ENCODE data around the gene CACNA1G. TPM values are rescaled to one million over a fixed set of nuclear protein-coding genes. Genes with fewer than 3 reads are reported as not detected.

CACNA1G gene
- total RNA-seq, 1 experiment from 2014 or later: 0.04 TPM

DNA sequence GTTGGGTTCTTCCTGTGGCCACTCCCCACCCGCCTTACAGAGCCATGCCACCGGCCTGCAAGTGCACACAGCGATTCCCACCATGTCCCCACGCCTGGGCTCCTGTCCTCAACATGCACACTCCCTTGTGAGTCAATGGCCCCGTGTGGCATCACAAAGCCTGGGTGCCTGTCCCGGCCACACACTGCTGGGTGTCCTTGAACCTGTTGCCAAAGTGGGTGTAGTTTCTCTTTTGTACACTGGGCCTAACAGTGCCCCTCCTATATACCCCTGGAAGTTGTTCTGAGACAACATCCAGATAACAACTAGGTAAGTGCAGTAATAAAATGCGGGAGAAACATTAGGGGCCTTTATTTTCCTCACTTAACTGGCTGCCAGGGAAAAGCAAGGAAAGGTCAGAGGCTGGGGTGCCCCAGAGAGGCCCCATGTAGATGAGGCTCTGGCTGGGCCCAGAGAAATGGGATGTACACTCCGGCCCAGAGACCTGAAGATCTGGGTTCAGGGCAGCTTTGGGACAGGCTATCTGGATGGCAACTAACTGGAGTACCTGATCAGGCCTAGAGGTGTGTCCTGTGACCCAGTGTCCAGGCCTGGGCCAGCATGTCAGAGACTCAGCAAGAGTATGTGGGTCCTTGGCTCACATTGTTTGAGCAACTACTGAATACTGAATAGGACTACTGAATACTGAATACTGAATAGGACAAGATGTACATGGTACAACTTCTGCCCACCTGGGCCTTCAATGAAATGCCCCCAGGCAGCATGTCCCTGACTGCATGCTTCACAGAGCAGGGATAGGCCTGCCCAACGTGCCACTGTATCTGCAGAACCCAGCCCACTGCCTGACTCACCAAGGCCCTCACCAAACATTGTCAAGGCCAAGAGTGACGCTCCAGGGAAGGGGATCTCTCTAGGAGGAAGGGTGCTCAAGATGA lies 82.5 kb downstream of the CACNA1G start:
- no peak overlapping the region for H3K27ac ChIP-seq (ENCODE audit: low read length)
- H4K20me1 ChIP-seq (ENCODE audit: low read length): no peaks in the 10 kb centered on the region
- ATAC-seq (no peak), DNase-seq (peak; percentile 66)
- peaks cover 11% of the 10 kb centered on the region; the same call in 1 of the 2 replicates for H3K36me3 ChIP-seq (ENCODE audit: low read depth, low read length)
- H3K9me3 ChIP-seq (ENCODE audit: low read length): no peaks in the 10 kb centered on the region
- ChIA-PET POLR2A (ENCODE audit: unreplicated experiment) (no interaction called here), CTCF (no interaction called here)
- peaks cover 48% of the 10 kb centered on the region for H3K4me1 ChIP-seq (ENCODE audit: insufficient read depth, low read length)
- H3F3A ChIP-seq (ENCODE audit: low read length, unreplicated experiment): peaks cover 4% of the 10 kb centered on the region
- H3K9ac ChIP-seq (ENCODE audit: low read length): no peak overlapping the region
- H3K27me3 ChIP-seq (ENCODE audit: low read length): no peaks in the 10 kb centered on the region
- H3K4me2 ChIP-seq (ENCODE audit: low read length): no peak overlapping the region
- TF ChIP-seq, protein P1, sequence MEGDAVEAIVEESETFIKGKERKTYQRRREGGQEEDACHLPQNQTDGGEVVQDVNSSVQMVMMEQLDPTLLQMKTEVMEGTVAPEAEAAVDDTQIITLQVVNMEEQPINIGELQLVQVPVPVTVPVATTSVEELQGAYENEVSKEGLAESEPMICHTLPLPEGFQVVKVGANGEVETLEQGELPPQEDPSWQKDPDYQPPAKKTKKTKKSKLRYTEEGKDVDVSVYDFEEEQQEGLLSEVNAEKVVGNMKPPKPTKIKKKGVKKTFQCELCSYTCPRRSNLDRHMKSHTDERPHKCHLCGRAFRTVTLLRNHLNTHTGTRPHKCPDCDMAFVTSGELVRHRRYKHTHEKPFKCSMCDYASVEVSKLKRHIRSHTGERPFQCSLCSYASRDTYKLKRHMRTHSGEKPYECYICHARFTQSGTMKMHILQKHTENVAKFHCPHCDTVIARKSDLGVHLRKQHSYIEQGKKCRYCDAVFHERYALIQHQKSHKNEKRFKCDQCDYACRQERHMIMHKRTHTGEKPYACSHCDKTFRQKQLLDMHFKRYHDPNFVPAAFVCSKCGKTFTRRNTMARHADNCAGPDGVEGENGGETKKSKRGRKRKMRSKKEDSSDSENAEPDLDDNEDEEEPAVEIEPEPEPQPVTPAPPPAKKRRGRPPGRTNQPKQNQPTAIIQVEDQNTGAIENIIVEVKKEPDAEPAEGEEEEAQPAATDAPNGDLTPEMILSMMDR (conservative IDR thresholded peaks at IDR 0.05; ENCODE audit: low read depth, low read length): no peak
- no peak for TF ChIP-seq EZH2 (IDR thresholded peaks at IDR 0.05; ENCODE audit: low read length, unreplicated experiment)
- no peak for TF ChIP-seq EZH2phosphoT487 (IDR thresholded peaks at IDR 0.05; ENCODE audit: borderline replicate concordance, low read length)
- H3K79me2 ChIP-seq (ENCODE audit: low read length): peaks cover 45% of the 10 kb centered on the region
- H3K4me3 ChIP-seq (ENCODE audit: low read length): no peak overlapping the region
- intact Hi-C loops (cut with micrococcal nuclease): no loop called here
- no TSS peak for BruUV-seq (replicated peaks)
- H2AFZ ChIP-seq (ENCODE audit: low read length): no peak overlapping the region
- H3K9me2 ChIP-seq (replicated peaks; ENCODE audit: low read length): no peaks in the 10 kb centered on the region

DNA sequence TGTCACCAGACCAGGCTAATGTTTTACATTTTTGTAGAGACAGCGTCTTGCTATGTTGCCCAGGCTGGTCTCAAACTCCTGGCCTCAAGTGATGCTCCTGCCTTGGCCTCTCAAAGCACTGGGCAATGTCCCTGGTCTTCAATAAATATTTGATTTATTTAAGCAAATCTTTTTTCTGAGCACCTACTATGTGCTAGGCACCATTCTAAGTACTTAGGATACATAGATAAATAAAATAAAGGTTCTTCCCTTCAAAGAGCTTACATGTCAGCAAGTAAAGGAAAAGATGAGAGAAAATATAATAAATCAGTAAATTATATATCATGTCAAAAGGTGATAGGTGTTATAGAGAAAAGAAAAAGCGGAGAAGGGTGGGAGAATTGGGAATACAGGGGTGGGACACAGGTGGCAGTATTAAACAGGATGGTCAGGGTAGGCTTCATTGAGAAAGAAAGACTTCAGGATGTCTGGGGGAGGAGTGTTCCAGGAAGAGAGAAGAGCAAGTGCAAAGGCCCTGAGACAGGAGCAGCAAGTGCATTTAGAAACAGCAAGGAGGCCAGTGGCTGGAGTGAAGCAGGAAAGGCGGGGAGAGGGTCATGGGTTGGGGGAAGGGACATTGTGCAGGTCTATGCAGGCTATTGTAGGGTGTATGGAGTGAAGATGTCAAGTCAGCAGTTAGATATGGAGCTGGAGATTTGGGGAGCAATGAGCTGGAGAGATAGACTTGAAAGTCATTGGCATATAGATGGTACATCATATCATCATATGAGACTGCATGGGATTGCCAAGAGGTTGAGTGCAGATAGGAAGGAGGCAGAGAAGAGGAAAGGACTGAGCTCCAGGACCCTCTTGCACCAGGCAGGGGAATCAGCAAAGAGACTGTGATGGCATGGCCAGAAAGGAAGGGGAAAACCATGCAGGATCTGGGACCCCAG lies 85.5 kb downstream of the CACNA1G start:
- ChIA-PET POLR2A (ENCODE audit: unreplicated experiment) (no interaction called here), CTCF (no interaction called here)
- H3K4me1 ChIP-seq (ENCODE audit: insufficient read depth, low read length): peaks cover 28% of the 10 kb centered on the region
- peaks cover 30% of the 10 kb centered on the region for H3K79me2 ChIP-seq (ENCODE audit: low read length)
- H3K27me3 ChIP-seq (ENCODE audit: low read length): no peaks in the 10 kb centered on the region
- TF ChIP-seq EZH2phosphoT487 (IDR thresholded peaks at IDR 0.05; ENCODE audit: borderline replicate concordance, low read length) (no peak), EZH2 (IDR thresholded peaks at IDR 0.05; ENCODE audit: low read length, unreplicated experiment) (no peak)
- TF ChIP-seq, protein P1 (conservative IDR thresholded peaks at IDR 0.05; ENCODE audit: low read depth, low read length): no peak
- H3K4me3 ChIP-seq (ENCODE audit: low read length): no peak overlapping the region
- H3K27ac ChIP-seq (ENCODE audit: low read length): no peak overlapping the region
- peaks cover 11% of the 10 kb centered on the region; the same call in 1 of the 2 replicates for H3K36me3 ChIP-seq (ENCODE audit: low read depth, low read length)
- ATAC-seq: no peak
- intact Hi-C loops (cut with micrococcal nuclease): no loop called here
- no peak overlapping the region for H2AFZ ChIP-seq (ENCODE audit: low read length)
- no peak overlapping the region for H3K9ac ChIP-seq (ENCODE audit: low read length)
- H3F3A ChIP-seq (ENCODE audit: low read length, unreplicated experiment): peaks cover 3% of the 10 kb centered on the region
- TSS peak; percentile 13 for BruUV-seq (replicated peaks)
- H4K20me1 ChIP-seq (ENCODE audit: low read length): no peaks in the 10 kb centered on the region
- H3K4me2 ChIP-seq (ENCODE audit: low read length): no peak overlapping the region
- H3K9me3 ChIP-seq (ENCODE audit: low read length): no peaks in the 10 kb centered on the region
- no peaks in the 10 kb centered on the region for H3K9me2 ChIP-seq (replicated peaks; ENCODE audit: low read length)
- DNase-seq: no peak

Measured in PC-3 (cell line).